GM19468 (cell line): Measurements from ENCODE around the gene MED7.

Experiments used
- ATAC-seq: cut with Tn5 transposase; IDR thresholded peaks from one replicate; pipeline ENCODE4 v1.9.1; 2021; ENCODE audit warnings: mild to moderate bottlenecking, moderate library complexity, moderate number of reproducible peaks; ENCODE audit not compliant: unreplicated experiment; ENCODE audit errors: extremely low read depth

The MED7 gene

DNA sequence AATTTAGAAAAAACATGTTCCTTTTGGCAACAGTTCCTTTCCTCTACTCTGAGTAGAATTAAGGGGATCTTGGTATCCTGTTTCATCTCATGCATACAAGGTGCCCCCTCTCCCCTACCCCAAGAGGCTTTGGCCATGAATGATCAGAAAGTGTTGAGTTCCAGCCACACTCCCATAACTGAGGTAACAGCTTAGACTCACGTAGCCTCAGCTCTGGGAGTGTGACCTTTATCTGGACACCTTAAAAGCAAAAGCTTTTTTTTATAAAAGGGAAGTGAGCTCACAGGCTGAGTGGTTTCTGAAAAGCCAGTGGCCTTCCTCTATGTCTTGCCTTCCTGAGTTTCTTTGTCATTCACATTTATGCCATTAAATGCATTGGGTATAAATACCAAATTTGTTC lies 32.9 kb downstream of the MED7 start:
- peak; percentile 62 for ATAC-seq

DNA sequence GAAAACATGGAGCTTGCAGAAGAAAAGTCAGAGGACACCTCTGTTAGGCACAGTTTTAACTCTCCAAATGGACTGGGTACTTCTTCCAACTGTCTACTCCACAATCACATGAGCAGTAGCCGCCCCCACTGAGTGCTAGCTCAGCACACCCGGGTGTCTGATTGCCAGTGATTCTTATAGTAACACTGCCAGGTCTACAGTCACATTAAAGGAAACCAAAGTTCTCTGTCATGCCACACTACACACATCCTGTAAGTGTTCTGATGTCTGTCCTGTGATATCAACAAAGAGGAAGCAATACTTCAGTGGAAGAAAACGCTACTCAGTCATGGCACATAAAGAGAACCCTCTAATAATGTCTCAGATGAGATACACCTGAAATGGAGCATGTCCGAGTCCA lies 33.7 kb downstream of the MED7 start, which contains the start of gene HAVCR2:
Gene HAVCR2, minus strand, starts transcription at position 69 of the 400 bp plus-strand sequence. Its CDS starts 61 bp downstream, at position 8.
- peak; percentile 85 for ATAC-seq

DNA sequence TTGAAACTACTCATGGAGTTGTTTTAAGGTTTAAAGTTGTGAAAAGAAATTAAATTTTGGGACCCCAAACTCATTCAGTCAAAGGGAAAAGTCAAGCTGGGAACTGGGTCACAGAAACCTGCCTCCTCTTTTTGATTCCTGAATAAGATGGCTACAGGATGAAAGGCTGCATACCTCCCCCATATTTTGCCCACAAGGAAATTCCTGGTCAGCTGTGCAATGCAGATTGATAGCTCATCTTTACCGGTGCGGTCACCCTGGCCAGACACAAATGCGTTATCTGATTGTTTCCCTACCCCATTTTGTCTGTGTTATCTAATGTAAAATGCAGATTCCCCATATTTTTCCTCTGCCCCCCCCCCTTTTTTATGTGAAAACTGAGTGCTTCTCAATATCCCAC lies 35.2 kb downstream of the MED7 start:
- ATAC-seq, result no peak

DNA sequence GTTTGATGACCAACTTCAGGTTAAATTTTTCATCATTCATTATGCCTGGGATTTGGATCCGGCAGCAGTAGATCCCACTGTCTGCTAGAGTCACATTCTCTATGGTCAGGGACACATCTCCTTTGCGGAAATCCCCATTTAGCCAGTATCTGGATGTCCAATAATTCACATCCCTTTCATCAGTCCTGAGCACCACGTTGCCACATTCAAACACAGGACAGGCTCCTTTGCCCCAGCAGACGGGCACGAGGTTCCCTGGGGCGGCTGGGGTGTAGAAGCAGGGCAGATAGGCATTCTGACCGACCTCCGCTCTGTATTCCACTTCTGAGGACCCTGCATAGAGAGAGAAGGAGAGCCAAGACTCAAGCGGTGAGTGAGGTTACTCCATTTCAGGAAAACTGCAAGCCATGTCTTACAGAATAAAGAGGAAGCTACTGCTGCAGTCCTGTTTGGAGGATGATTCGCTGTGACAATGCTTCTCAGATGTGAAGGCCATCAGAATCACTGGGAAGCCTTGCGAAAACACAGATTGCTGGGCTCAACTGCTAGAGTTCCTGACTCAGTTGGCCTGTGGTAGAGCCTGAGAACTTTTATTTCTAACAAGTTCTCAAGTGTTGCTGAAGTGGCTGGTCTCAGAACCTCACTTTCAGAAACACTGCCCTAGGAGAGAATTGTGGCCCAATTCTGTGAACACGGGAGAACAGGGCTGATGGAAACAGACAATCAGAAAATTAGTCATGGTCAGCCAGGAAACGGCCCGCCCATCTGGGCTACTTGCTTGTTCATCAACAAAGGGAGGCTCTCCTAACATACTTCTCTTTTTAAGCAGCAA lies 35.8 kb downstream of the MED7 start:
- no peak for ATAC-seq

GRCh38 chr5:157100140-157100679 lies 42.5 kb downstream of the MED7 start:
- ATAC-seq, result no peak

- ATAC-seq, result peak; percentile 40
Observed at GRCh38 chr5:157088342-157088990, 54.2 kb downstream of the MED7 start.
